Measurements from ENCODE around the gene KDM2B. TPM values are rescaled to one million over a fixed set of nuclear protein-coding genes. Genes with fewer than 3 reads are reported as not detected.

KDM2B gene
- total RNA-seq, 1 donor from 2014 or later, result 23.8 TPM

DNA sequence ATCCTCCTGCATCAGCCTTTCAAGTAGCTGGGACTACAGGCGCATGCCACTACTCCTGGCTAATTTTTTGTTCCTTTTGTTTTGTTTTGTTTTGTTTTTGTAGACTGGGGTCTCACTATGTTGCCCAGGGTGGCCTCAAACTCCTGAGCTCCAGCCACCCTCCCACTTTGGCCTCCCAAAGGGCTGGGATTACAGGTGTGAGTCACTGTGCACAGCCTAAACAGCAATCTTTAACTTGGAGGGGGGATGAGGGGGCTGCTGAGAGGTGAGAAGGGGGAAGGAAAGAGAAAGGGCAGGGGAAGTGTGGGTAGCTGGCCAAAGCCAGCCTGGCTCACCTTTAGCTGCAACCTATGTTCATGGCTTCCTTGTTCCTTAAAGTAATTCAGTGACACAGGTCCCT is 77.4 kb downstream of the KDM2B start:
- no peak overlapping the region for H3K4me3 ChIP-seq (ENCODE audit: low read depth, low read length)
- TF ChIP-seq, protein P1, sequence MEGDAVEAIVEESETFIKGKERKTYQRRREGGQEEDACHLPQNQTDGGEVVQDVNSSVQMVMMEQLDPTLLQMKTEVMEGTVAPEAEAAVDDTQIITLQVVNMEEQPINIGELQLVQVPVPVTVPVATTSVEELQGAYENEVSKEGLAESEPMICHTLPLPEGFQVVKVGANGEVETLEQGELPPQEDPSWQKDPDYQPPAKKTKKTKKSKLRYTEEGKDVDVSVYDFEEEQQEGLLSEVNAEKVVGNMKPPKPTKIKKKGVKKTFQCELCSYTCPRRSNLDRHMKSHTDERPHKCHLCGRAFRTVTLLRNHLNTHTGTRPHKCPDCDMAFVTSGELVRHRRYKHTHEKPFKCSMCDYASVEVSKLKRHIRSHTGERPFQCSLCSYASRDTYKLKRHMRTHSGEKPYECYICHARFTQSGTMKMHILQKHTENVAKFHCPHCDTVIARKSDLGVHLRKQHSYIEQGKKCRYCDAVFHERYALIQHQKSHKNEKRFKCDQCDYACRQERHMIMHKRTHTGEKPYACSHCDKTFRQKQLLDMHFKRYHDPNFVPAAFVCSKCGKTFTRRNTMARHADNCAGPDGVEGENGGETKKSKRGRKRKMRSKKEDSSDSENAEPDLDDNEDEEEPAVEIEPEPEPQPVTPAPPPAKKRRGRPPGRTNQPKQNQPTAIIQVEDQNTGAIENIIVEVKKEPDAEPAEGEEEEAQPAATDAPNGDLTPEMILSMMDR (conservative IDR thresholded peaks at IDR 0.05; ENCODE audit: low read depth, low read length), result no peak
- no peak for DNase-seq (ENCODE audit: low read depth)

DNA sequence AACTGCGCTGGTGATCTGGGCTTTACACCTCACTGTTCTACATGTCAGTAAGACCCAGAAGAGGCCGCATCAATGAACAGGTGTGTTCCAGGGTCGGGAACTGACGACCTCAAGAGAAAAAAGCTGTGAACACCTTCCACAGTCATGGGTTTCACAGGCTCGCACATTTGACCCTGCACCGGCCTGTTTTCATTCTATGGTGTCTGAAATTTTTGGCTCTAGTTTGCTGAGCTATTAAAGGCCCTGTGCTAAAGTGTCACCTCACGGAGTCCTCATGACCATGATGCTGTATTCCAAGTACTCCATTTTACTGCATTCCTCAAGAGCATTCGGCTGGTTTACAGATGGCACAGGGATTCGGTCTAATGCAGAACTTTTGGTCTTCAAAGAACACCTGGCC is 78.9 kb downstream of the KDM2B start:
- H3K4me3 ChIP-seq (ENCODE audit: low read depth, low read length), result no peak overlapping the region
- TF ChIP-seq, protein P1 (conservative IDR thresholded peaks at IDR 0.05; ENCODE audit: low read depth, low read length), result no peak
- no peak for DNase-seq (ENCODE audit: low read depth)

DNA sequence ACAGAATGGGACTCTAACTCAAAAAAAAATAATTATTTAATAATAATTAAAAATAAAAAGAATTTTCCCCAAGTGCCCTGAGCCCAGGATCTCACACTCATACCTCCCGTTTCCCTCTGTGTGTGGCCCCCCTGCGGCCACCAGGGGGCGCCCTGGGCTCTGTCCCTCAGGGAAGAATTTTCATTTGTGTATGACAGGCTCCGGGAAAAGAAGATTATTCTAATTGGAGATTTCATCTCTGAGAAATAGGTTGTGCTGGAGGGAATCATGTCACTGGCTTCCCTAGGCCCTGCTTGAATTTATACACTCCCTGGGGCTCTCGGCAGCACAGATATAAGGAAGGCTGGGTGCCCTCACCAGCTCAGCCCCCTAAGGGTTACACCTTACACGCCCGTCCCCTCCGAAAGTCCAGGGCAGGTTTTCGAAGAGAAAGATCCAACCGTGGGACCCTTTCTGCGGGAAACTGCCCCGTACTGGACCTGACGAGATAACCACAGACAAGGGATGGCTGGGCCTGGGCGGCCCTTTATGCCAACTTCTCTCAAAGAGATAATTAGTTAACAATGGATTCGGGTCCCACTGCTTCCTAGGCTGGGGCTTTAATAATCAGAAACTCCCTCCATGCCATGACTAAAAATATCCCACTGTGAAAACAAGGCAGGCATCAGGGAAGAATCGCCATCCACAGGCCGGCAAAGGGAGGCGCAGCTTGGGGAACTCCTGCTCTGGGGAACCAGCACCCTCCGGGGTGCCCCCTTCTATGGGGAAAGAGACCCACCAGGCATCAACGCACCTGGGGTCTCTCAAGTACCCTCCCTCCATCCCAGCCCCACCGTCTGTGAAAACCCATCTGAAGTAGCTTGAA is 80.7 kb downstream of the KDM2B start:
- H3K4me3 ChIP-seq (ENCODE audit: low read depth, low read length), result peak overlapping the region; percentile 25
- no peak for DNase-seq (ENCODE audit: low read depth)
- TF ChIP-seq, protein P1 (conservative IDR thresholded peaks at IDR 0.05; ENCODE audit: low read depth, low read length), result peak; percentile 97

DNA sequence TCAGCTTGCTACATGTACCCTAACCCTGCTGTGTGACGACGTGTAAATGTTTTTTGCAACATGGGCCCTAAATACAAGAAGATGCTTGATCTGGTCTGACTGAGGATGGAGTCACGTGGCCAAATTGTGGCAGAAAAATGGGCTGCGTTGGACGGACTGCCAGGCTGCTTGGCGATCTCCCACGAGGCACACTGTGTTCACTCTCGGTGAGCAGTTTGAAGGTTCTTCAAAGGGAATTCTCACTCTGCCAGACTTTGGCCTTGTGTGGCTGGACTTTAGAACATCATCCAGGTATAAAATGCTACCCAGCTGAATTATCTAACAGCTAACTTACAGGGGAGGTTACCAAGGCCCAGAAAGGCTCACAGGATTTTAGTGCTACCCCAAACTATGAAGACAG is 85.1 kb downstream of the KDM2B start:
- no peak for DNase-seq (ENCODE audit: low read depth)
- TF ChIP-seq, protein P1 (conservative IDR thresholded peaks at IDR 0.05; ENCODE audit: low read depth, low read length), result no peak
- H3K4me3 ChIP-seq (ENCODE audit: low read depth, low read length), result no peak overlapping the region

DNA sequence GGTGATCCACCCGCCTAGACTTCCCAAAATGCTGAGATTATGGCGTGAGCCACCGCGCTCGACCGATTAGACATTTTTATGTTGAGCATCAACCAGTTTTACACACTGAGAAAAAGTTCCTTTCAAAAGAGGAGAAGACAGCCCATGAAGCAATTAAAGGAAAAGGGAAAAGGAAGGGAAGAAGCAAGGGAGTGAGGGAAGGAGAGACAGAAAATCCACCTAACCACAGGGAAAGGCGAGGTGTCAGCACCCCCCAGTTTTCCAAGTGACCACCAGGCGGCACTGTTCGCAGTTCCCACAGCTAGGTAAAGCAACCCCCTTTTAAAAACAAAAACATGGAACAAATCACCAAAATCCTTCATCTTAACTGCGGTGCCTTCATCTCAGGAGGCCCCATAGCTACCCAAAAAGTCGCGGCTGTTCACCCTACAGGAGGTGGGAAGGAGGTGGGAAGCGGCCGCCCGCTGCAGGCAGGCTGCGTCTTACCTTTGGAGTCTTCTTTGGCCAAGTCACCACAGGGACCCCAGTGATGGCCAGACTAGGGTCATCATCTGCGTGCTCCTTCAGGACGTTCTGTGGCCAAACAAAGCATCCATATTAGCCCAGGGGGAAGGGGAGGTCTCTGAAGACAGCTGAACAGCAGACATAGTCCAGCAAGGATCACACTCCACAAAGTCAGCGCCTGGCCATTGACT is 86.6 kb downstream of the KDM2B start:
- DNase-seq (ENCODE audit: low read depth), result no peak

DNA sequence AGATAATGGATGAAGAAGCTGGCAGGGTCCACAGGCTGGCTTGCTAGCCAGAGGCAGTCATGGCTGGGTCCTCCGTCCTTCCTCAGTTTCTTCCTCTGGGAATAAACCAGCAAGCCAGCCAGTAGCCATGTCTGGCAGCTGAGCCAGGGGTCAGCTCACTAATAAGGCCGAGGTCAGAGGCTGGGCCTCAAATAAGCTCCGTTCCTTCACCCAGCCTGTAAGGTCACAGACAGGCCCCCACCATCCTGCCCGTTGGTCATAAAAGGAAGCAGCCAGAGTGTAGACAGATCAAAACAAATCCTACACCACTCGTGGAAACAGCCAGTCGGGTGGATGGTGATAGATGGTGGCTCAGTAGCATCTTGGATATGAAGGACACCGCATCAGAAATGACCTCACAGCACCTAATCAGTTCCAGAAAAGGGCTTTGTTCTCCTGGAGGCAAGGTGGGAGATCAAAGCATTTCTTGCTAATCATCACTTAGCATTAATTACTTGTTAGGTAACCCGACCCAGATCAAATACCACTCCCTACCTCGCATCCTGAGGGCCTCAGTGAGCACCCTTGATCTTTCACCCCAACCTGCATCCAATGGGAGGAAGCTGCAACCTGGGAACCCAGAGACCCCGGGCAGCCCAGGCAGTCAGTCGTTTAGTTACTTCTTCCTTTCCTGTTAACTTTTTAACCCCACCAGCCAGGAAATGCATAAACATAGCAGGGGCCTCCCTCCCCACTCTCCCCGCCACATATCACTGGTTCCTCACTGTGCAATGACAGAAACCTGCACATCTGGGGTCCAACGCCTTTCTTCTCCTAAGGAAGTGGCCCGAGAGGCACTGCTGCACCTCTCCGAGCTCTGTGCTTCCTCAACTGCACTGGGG is 90.2 kb downstream of the KDM2B start:
- H3K4me3 ChIP-seq (ENCODE audit: low read depth, low read length), result no peak overlapping the region
- TF ChIP-seq, protein P1 (conservative IDR thresholded peaks at IDR 0.05; ENCODE audit: low read depth, low read length), result no peak
- DNase-seq (ENCODE audit: low read depth), result no peak

More for the DNA sequence above, 86.6 kb downstream of the KDM2B start:
- no peak overlapping the region for H3K4me3 ChIP-seq (ENCODE audit: low read depth, low read length)
- TF ChIP-seq, protein P1 (conservative IDR thresholded peaks at IDR 0.05; ENCODE audit: low read depth, low read length), result peak; percentile 89
